VCaP (cell line): ENCODE measurements around the gene TMEM59L.
"Not testable (repeated sequence)": the region's sequence is repeated elsewhere in the genome, so short reads cannot be mapped to it uniquely, and the experiment has no call there.

Experiments used
- H3K27ac ChIP-seq: fragments of 450-650 bp; 2 replicates; pipeline ENCODE4 v1.5.1; 2017
- TF ChIP-seq, protein P1 (sequence below): fragments of 450-650 bp; conservative IDR thresholded peaks from 2 replicates; pipeline ENCODE4 v1.5.1; 2017; ENCODE audit warnings: mild to moderate bottlenecking, moderate library complexity

The TMEM59L gene

DNA sequence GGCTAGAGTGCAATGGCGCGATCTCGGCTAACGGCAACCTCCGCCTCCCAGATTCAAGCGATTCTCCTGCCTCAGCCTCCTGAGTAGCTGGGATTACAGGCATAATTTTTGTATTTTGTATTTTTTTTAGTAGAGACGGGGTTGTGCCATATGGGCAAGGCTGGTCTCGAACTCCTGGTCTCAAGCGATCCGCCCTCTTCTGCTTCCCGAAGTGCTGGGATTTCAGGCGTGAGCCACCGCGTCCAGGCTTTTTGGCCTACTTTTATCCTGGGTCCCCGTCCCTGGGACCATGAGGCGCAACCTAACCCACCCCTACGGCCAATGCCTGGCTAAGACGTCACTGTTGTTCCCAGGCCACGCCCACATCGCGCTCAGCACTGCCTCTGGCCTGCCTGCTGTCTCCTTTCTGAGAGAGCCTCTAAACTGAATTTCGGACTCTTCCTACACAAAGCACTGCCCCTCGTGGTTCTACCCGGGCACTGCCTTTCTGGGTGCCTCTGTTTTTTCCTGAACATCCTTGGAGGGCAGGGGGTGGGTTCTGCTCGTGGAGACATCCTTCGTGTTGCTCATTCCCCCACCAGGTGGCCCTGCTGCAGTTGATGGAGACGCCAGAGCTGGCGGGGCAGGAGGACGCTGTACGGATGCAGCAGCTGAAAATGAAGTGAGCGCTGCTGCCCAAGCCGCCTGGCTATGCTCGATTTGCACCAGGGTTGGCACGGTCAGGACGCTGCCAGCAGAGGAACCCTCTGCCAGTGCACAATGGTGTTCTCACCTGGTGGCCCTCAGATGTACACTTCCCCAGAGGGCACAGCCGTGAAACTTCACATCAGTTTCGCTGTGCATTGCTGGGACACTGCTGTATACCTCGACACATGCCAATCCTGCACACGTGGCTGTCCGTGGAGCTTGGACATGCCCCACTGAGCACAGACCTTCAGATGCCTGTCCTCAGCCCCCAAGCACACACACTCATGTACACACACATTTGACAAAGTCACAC is 22.1 kb upstream of the TMEM59L start:
- TF ChIP-seq, protein P1, sequence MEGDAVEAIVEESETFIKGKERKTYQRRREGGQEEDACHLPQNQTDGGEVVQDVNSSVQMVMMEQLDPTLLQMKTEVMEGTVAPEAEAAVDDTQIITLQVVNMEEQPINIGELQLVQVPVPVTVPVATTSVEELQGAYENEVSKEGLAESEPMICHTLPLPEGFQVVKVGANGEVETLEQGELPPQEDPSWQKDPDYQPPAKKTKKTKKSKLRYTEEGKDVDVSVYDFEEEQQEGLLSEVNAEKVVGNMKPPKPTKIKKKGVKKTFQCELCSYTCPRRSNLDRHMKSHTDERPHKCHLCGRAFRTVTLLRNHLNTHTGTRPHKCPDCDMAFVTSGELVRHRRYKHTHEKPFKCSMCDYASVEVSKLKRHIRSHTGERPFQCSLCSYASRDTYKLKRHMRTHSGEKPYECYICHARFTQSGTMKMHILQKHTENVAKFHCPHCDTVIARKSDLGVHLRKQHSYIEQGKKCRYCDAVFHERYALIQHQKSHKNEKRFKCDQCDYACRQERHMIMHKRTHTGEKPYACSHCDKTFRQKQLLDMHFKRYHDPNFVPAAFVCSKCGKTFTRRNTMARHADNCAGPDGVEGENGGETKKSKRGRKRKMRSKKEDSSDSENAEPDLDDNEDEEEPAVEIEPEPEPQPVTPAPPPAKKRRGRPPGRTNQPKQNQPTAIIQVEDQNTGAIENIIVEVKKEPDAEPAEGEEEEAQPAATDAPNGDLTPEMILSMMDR: no peak
- no peak overlapping the region for H3K27ac ChIP-seq

DNA sequence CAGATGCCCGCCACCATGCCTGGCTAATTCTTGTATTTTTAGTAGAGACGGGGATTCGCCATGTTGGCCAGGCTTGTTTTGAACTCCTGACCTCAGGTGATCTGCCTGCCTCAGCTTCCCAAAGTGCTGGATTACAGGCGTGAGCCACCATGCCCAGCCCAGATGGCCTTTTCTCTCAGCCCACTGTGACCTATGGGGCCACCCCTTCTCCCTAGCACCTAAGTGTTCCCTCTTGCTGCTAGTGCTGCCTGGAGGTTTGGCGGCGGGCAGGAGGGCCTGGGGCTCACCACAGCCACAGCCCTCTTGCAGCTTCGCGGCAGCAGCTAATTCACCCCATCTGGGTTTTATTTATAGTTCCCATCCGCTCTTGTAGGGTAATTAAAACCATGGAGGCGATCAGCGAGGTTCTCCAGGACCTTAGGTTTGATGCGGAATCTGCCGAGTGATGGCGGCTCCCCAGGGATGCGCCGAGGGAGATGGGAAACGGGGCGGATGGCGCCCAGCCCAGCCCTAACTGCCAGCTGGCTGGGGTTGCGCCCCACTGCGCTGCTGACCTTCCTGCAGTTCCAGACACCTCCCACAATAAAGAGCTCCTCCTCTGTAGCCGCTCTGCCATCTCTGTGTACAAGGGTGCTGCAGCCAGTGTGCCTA is 20.8 kb upstream of the TMEM59L start:
- TF ChIP-seq, protein P1: no peak
- no peak overlapping the region for H3K27ac ChIP-seq

DNA sequence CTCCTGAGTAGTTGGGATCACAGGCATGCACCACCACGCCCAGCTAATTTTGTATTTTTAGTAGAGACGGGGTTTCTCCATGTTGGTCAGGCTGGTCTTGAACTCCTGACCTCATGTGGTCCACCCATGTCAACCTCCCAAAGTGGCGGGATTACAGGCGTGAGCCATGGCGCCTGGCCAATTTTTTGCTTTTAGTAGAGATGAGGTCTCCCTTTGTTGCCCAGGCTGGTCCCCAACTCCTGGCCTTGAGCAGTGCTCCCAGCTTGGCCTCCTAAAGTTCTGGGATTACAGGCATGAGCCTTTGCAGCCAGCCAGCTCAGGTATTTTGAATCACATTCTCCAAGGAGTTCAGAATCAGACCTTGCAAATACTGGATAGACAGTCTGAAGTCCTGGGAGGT is 19.9 kb upstream of the TMEM59L start:
- not testable (repeated sequence) for H3K27ac ChIP-seq

DNA sequence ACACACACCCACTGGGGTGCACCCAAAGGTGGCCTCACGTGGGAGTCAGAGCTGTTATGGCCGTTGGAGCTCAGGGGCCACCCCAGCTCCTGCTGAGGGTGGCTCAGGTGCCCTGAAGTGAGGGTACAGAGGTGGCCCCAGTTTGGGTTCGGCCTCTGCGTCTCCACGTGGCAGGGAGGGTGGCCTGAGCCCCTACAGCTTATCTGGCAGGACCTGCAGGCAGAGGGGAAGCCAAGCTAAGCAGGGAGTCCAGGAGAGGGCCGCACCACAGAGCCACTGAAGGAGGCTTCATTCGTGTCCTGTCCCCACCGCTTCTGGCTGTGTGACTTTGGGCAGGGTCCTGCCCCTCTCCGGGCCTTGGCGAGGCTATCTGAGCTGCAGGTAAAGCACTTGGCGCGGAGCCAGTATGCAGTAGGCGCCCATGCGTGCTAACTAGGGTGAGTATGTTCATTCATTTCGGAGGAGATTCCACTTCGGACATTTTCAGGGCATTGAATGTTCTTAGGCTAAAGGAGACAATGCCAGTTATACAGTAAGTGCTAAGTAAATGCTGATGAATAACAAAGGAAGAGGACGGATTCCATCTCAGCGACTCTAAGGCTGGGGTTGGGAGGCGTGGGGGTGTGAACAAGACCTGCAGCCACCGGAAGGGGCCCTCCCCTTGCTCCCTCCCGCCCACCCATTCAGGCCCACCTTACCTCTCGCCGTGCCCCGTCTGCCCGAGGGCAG is 19.1 kb upstream of the TMEM59L start:
- H3K27ac ChIP-seq: peak overlapping the region; percentile 37
- TF ChIP-seq, protein P1: no peak

DNA sequence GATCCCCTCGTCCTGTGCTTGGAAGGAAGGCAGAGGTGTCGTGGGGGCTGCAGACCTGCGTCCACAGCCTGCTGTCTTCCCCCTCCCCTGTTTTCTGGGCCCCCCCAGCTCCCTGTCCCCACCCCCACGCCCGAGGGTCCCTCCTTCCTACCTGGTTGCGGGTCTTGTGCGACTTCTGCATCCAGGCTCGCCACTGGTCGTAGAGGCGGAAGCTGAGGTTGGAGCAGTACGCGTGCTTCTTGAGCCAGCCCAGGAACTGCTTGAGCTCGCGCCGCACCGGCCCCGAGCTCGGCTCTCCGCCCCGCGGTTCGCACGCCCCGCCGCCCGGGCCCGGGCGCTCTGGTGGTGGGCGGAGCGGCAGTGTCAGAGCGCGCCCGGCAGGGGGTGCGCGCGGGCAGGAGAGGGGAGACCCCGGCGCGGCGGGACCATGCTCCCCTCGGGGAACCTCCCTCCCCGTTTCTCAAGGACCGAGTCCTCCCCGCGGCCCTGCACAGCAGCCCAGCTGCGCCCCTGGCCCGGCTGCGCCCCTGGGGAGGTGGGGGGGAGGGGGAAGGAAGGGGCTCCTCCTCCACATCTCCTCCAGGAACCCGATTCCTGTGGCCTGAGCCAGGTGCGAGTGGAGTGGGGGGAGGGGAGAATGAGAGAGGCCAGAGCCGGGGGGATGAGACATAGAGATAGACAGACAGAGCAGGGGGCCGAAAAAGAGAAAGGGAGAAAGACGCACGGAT is 18.4 kb upstream of the TMEM59L start:
- peak overlapping the region; percentile 37 for H3K27ac ChIP-seq
- TF ChIP-seq, protein P1: peak; percentile 97

DNA sequence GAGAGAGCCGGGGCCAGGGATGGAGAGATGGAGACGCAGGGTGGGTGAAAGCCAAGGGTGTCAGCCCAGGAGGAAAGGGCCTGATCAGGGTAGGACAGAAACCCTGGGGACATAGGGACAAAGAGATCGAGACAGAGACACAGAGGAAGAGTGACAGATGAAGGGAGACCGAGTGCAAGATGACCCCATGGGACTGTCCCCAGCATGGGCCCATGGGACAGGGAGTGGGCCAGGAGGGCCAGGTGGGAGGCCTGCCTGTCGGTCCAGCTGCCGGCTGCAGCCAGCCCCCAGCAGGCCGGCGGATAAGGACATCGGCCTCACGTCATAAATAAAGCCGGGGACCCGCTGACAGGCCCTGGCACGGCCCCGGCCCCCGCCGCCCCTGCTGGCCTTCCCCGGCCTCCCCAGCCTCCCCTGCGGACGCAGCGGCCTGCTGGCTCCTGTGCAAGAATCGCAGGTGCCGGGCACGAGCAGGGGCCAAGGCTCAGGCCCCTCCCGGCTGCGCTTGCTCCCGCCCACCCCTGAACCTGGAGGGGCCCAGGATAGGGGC is 17.8 kb upstream of the TMEM59L start:
- peak overlapping the region; percentile 37; the same call in 1 of the 2 replicates for H3K27ac ChIP-seq
- TF ChIP-seq, protein P1: no peak

DNA sequence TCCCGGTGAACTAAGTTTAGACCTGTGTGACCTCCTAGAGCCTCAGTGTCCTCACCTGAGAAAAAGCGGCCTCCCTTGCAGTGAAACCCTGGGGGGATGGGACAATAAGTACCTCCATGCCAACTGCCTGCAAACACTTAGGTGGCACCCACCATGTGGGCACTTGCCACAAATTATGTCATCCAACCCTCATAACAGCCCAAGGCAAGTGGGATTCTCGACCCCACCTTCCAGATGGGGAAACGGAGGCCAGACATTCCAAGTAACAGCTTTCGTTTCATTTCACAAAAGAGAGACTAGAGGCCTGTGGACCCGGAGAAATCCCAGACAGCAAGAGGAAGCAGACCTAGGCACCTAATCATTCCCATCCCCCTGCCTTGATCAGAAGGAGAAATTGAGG is 17.2 kb upstream of the TMEM59L start:
- TF ChIP-seq, protein P1: no peak
- no peak overlapping the region for H3K27ac ChIP-seq
